Measurements from ENCODE around the gene TNFRSF1B. TPM values are rescaled to one million over a fixed set of nuclear protein-coding genes. Genes with fewer than 3 reads are reported as not detected.
A peak's percentile ranks its signal among the peaks of the same experiment; 100 is the strongest.

The TNFRSF1B gene
- total RNA-seq, 1 donor from 2014 or later, result 3.3 TPM

GRCh38 chr1:12228979-12229378, 62.2 kb downstream of the TNFRSF1B start:
- H3K36me3 Mint-ChIP-seq, result no peaks in the 10 kb centered on the region
- no peak for TF ChIP-seq CTCF (conservative IDR thresholded peaks at IDR 0.05)
- H3K4me3 Mint-ChIP-seq, result peak overlapping the region; percentile 81
- peaks cover 4% of the 10 kb centered on the region for H3K4me1 Mint-ChIP-seq (ENCODE audit: unreplicated experiment)
- H3K9me3 Mint-ChIP-seq, result no peaks in the 10 kb centered on the region
- peaks cover 7% of the 10 kb centered on the region for H3K27me3 Mint-ChIP-seq
- peak overlapping the region; percentile 63 for H3K27ac Mint-ChIP-seq
- no peak for DNase-seq (ENCODE audit: extremely low spot score, unreplicated experiment)

- peak overlapping the region; percentile 63 for H3K27ac Mint-ChIP-seq
- H3K36me3 Mint-ChIP-seq, result no peaks in the 10 kb centered on the region
Observed at GRCh38 chr1:12229386-12229834, 62.6 kb downstream of the TNFRSF1B start.

GRCh38 chr1:12229835-12230548, 63.2 kb downstream of the TNFRSF1B start, which contains the start of gene VPS13D:
Gene VPS13D (plus strand): TSS chr1:12230030. CDS start chr1:12234267, 4,237 bp downstream.
- Mint-ChIP-seq H3K4me1 (ENCODE audit: unreplicated experiment) (peaks cover 4% of the 10 kb centered on the region), H3K36me3 (no peaks in the 10 kb centered on the region), H3K27me3 (peaks cover 7% of the 10 kb centered on the region), H3K27ac (peak within 1 kb of the TSS; percentile 63), H3K9me3 (no peaks in the 10 kb centered on the region), H3K4me3 (peak within 1 kb of the TSS; percentile 87)
- peak; percentile 98 for TF ChIP-seq CTCF (conservative IDR thresholded peaks at IDR 0.05)
- peak; percentile 90 for DNase-seq (ENCODE audit: extremely low spot score, unreplicated experiment)

More at GRCh38 chr1:12229386-12229834, 62.6 kb downstream of the TNFRSF1B start:
- H3K4me1 Mint-ChIP-seq (ENCODE audit: unreplicated experiment), result peaks cover 4% of the 10 kb centered on the region
- no peaks in the 10 kb centered on the region for H3K9me3 Mint-ChIP-seq
- peaks cover 7% of the 10 kb centered on the region for H3K27me3 Mint-ChIP-seq
- no peak for DNase-seq (ENCODE audit: extremely low spot score, unreplicated experiment)
- H3K4me3 Mint-ChIP-seq, result peak overlapping the region; percentile 81
- TF ChIP-seq CTCF (conservative IDR thresholded peaks at IDR 0.05), result no peak

GRCh38 chr1:12230549-12231275, 63.9 kb downstream of the TNFRSF1B start:
- Mint-ChIP-seq H3K4me3 (peak overlapping the region; percentile 87), H3K27ac (peak overlapping the region; percentile 70), H3K27me3 (peaks cover 7% of the 10 kb centered on the region), H3K36me3 (peaks cover 3% of the 10 kb centered on the region), H3K4me1 (ENCODE audit: unreplicated experiment) (peaks cover 4% of the 10 kb centered on the region), H3K9me3 (no peaks in the 10 kb centered on the region)
- TF ChIP-seq CTCF (conservative IDR thresholded peaks at IDR 0.05), result no peak
- no peak for DNase-seq (ENCODE audit: extremely low spot score, unreplicated experiment)

GRCh38 chr1:12231276-12231595, 64.4 kb downstream of the TNFRSF1B start:
- no peak for DNase-seq (ENCODE audit: extremely low spot score, unreplicated experiment)
- H3K36me3 Mint-ChIP-seq, result peaks cover 8% of the 10 kb centered on the region
- peaks cover 7% of the 10 kb centered on the region for H3K27me3 Mint-ChIP-seq
- H3K9me3 Mint-ChIP-seq, result no peaks in the 10 kb centered on the region
- H3K4me1 Mint-ChIP-seq (ENCODE audit: unreplicated experiment), result peaks cover 4% of the 10 kb centered on the region
- H3K4me3 Mint-ChIP-seq, result peak overlapping the region; percentile 87
- peak overlapping the region; percentile 70 for H3K27ac Mint-ChIP-seq
- TF ChIP-seq CTCF (conservative IDR thresholded peaks at IDR 0.05), result no peak

All from type B pancreatic cell (in vitro differentiated cells).